DMS53 treated with DMSO at 0.1 percent for 48 hours (cell line): Measurements from ENCODE around the gene C3.
"Not testable (repeated sequence)": the region's sequence is repeated elsewhere in the genome, so short reads cannot be mapped to it uniquely, and the experiment has no call there.

Source experiments
- DNase-seq: peaks from one replicate; lab custom pipeline; 2025; ENCODE audit not compliant: unreplicated experiment; lab: John Stamatoyannopoulos, UW

The C3 gene

DNA sequence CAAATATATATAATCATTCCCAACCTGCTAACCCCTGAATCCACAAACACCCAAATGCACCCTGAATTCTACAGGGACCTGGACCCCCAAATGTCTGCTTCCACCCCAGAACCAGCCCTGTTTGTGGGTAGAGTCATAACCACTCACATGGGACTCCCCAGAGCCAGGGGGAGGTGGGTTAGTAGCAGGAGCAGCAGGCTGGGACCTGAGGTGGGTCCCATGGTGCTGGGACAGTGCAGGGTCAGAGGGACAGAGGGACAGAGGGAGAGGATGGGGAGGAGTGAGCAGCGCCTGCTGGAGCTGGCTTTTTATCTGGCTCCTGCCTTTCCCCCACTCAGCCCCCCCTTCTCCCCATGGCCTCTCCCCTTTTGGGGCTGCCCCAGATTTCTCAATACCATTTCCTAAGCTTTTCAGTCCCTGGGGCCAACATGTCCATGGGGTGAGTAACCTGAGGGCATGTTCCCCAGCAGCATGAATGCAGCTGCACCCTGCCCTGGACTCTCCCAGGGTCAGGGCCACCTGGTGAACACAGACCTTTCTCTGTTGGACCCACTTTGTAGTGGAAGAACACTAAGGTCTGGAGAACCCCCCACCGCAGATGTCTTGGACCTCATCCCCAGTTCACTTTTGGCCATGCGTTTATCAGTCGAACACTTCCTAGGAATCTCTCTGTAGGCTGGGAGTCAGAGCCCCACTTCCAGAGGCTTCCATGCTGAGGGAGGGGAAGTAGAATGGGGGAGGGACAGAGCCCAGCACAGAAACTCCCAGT lies at the start of gene C3:
TSS of gene C3 (minus strand) at position 282 of the 769 bp plus-strand sequence. CDS start at position 221, 61 bp downstream.
- DNase-seq = no peak

DNA sequence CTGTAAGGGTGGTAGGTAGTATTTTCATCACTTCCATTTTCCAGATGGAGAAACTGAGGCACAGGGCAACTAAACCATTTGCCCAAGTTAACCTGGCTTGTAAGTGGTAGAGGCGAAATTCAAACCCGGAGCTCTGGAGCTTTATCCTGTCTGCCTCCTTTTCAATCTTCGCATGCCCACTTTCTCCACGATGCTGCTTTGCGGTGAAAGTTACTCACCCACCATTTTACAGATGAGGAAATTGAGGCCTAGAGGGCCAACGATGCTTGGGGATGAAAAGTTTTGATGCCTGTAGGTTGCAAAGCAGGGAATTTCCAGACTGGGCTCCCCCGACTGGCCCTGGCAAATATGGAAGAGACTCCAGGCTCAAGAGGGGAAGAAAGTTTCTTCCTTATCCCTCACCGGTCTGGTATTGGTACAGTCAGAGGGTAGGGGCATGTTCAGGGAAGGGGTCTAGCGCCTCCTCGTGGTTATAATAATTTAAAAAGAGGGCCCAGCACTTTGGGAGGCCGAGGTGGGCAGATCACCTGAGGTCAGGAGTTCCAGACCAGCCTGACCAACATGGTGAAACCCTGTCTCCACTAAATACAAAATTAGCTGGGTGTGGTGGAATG lies 48.7 kb upstream of the C3 start:
- no peak for DNase-seq

DNA sequence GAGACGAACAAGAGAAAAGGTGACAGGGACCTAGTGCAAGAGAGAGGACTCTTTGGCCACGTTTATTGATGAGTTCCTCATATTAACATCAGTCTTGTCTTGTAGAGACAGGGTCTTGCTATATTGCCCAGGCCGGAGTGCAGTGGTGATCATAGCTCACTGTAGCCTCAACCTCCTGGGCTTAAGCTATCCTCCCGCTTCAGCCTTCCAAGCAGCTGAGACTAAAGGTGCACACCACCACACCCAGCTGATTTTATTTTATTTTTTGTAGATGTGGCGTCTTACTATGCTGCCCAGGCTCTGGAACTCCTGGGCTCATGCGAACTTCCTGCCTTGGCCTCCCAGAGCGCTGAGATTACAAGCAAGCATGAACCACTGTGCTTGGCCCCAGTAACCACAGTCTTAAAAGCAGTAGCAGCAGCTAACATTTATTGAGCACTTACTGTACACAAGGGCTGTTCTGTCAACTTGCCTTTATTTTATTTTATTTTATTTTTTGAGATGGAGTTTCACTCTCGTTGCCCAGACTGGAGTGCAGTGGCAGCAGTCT lies 47.9 kb upstream of the C3 start:
- DNase-seq = no peak

DNA sequence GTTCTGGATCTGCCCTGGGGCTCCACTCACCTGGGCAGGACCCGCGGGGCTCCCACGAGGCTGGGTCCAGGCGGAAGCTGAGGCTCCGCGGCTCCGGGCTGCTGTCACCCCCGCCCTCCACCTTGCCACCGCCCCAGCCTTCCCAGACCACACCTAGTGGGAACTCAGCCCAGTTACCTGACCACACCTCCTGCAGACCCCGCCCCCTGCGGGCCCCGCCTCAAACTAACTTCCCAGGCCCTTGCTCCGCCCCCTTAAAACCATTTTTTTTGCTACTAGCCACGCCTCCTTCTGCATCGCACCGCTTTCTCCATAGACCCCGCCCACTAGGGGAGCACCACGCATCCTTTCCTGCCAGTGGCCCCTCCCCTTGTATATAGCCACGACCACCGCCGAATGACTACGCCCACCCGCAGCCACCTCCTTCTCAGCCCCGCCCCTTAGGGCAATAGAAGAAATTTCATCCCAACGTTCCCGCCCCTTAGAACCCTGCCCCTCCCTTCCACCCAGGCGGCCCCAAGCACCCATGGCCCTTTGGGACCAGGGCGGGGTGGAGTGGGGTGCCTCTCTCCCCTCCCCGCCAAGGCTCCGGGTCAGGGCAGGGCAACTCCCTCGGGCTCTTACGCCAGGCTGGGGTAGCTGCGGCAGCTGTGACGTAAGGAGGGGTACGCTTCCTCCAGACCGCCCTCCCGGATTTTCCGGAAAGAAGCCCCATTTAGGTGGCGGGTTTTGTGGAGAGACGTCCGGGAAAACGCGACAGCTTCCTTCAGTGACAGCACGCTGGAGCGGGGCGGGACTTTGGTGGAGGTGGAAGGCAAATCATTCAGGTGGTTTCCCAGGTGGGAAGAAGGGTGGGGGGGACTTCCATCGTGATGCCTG lies 47.1 kb upstream of the C3 start, which contains the start of gene SH2D3A:
TSS of gene SH2D3A (minus strand) at position 79 of the 879 bp plus-strand sequence. CDS start 3,687 bp downstream, outside the sequence.
- DNase-seq = no peak

DNA sequence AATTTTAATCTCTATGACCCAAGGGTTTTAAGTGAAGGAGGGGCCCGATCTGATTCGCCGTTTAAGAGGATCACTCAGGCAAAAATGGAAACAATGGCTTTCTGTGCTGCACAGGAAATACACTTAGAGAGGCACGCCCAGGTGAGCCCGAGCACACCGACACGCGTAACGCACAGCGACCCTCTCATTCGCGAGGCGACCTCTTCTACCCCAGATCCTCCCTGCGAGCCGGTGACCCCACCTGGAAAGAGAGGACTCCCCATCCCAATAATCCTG lies 46.6 kb upstream of the C3 start:
- DNase-seq = no peak

DNA sequence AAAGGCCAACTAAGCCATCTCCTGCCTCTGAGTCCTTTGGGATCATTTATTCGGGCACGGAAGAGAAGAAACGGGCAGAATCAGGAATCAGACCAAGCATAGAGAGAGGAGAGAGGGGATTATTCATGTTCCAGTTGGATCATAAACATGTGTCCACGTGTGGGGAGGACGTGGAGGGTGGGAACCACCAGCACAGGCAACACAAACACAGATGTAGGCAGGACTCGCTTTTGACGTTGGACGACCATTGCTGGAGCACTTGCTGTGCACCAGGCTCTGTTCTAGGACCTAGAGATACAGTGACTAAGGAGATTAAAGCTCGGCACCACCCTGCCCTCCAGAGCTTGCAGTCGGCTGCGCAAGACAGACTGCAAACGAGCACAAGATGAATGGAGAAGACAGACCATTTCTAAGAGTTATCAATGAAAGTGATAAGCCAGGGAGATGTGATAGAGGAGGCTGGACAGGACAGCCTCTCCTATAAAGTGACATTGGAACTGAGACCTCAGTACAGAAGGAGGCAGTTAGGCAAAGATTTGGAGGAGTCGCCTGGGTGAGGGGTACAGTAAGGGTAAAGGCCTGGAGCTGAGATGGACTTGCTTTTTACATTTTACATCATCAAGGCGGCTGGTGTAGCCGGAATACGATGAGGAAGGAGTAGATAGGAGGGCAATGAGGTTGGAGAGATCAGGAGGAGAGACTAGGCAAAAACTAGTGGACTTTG lies 46.1 kb upstream of the C3 start:
- DNase-seq = no peak

DNA sequence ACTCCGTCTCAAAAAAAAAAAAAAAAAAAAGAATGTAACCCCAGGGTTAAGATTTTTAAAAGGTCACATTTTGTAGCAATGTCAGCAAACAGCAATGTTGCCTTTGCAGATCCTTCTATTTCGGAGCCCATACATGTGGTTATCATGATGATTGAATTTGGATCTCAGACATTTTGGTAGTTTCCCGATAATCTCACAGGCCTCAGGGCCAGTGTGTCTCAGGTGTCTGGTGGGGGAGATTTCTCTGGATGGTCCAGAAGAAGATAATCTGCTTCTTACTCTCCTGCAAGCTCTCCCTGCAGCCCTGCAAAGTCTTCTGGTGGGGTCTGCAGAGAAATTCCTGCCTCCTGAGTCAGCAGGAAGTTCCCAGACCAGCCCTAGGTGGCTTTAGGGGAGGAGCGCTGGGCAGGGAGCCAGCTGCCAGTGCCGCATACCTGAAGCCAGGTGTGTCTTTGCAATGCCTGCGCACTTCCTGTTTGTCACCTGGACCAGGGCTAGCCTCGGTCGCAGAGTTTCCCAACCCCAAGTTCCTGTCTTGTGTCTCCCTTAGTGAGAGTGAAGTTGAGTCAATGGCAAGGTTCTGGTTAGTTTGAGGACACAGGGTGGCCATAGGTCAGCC lies 45.4 kb upstream of the C3 start:
- peak; percentile 20 for DNase-seq

DNA sequence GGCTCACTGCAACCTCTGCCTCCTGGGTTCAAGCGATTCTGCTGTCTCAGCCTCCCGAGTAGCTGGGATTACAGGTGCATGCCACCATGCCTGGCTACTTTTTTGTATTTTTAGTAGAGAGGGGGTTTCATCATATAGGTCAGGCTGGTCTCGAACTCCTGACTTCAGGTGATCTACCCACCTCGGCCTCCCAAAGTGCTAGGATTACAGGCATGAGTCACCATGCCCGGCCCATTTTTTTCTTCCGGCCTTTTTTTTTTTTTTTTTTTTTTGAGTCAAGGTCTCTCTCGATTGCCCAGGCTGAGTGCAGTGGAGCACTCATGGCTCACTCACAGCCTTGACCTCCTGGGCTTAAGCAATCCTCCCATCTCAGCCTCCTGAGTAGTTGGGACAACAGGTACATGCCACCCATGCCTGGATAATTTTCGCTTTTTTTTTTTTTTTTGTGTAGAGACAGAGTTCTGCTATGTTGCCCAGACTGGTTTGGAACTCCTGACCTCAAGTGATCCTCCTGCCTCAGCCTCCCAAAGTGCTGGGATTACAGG lies 41.9 kb upstream of the C3 start:
- DNase-seq = not testable (repeated sequence)

DNA sequence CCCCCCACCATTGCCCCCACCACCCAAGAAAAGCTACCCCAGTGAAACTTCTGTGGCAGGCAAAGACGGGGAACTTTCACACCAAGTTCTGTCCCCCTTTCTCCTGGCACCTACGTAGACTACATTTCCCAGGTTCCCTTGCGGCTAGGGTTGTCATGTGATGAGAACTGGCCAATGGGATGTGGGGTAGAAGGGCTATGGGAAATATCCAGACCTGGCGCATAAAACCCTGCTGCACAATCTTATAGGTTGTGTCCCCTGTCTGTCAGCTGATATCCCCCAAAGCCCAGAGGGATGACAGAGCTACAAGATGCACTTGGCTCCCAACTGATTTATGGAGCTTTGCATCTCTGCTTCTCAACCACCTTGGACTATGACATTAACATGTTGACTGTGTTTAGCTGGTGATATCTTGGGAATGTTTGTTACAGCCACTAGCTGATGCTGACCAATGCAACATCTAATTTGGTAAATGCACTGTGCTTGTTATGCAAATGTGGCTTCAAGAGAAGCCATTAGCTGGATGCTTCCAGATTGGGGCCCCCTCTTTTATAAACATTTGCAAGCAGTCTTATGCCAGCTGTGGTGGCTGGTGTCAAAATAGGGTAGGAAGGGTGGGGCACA lies 40.7 kb upstream of the C3 start:
- DNase-seq = no peak

DNA sequence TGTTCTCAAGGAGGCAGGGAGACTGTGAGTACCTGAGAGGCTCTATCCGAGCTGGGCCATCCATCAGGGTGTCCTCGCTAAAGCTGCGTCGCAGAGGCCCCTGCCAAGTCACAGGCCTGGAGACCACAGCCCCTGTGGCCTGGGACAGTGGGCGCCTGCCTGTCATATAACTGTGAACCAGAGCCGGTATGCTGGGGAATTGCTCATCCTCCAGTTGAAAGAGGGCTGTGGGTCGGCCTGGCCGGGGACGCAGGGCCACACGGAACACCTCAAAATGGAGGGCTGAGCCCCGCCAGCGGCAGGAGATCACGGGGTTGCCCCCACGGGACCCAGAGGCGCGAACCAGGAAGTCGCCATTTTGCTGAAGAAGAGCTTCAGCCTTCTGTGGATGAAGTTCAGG lies 40.2 kb upstream of the C3 start:
- no peak for DNase-seq

DNA sequence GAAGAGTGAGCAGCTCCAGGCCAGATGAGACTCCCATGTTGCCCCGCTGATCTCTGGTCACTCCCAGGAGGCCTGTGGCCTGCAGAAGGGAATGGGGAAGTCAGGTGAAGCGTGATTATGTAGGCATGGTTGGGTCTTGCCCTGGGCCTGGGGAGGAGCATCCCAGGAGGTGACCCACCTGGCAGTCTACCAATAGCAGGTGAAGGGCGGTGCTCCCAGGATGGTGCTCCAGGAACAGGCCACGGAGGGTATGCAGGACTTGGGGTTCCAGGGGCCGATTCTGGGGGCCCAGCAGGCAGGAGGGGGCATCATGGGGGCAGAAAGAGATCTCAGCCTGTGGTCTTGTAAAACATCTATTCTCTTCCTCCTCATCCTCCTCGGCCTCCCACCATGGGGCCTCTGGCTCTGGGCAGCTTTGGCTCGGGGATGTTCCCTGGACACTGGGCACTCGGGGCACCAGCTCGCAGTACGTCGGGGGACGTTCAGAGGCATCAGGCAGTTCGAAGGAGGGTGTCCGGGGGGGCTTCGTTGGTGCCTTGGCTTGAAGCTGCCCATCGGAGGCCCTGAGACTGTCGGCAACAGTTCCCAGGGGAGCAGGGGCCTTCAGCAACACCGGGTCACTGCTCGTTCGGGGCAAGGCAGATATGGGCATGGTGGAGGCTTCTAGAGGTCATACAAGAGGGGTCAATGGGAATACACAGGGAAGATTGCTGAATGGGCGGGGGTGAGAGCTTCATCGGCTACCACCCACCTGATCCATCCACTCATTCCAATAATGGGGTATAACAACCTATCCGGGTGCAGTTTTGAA lies 34.4 kb upstream of the C3 start:
- DNase-seq = no peak

DNA sequence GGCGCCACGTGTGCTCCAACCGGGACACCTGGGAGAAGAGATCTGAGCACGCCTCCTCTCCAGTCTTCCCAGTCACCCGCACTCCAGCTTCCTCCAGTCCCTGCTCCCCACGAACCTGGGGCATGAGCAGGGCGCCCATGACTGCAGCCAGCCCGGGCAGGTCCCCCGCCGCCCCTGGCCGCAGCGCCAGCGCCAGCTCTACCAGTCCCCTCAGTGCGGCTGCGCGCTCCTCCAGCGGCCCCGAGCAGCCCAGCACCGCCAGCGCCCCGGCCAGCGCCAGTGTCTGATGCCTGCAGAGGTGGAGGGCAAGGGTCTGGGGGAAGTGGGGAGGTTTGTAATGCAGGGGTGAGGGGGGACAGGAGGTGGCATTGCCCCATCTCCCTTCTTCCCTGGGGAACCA lies 33.7 kb upstream of the C3 start:
- DNase-seq = no peak

DNA sequence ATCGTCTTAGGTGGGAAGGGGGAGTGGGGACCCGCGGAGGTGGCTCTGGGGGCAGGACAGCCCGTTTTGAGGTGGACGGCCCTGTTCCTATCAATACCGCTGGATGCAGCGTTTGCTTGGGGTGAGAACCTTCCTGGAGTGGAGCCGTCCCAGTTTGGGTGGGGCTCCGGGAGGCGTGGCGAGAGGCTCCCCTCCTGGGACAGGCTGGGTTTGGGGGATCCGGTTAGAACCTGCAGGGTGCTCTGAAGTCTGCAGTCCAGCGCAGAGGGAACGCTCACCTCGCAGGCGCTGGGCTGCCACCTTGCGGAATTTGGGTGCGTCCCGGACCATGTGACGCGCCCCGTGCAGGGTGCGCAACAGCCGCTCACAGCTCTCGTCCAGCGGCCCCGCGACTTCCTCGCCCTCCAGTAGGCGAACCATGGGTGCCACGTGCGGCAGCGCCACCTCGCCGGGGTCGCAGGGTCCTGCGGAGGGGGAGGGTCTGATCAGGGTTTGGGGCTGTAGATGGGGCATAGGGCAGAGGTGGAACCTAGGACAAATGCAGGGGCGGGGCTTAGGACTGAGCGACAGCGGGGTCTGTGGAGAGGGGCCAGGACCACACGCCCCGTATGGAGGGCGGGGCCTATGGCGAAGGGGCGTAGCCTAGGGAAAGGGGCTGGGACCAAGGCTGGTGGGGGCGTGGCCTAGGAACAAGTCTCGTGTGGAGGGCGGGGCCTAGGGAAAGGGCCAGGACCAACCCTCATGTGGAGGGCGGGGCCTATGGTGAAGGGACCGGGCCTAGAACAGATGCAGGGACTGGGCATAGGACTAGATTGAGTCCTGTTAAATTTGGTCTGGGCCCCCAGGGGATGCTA lies 33.0 kb upstream of the C3 start:
- no peak for DNase-seq

DNA sequence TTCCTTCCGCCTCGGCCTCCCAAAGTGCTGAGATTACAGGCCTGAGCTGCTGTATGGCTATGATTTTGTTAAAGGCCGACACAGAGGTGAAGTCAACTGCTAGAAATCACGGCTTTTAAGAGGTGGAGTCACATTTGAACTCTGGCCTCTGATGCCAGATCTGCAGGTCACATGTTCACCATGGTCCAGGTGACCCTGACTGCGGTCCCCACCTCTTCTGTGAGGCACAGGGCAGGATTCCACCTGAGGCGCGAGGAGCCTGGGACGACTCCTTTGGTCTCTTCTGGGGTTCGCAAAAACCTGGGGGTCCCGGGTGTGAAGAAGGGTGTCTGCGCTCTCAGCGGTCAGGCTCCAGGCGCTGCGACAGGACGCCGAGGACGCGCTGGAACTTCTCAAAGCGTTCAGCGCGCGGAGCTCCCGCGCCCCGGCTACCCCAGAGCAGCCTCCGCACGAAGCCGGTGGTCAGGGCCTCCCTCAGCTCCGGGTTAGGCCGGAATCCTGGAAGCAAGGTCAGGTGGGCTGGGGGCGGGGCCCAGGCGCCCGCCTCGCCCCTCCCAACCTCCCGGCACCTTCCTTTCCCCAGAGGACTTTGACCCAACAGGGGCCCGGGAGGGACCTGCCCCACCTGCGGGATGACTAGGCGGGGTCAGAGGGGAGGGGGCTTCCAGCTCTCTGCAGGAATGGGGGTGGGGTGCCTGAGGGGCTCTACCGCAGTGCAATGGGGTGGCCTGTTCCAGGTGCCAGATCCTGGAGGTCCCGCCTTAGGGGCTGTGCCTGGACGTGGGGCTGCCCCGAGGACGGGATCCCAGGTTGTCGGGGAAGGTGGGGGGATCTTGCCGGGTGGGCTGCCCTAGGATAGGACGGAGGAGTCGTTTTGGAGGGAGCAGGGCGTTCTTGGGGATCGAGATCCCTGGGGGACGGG lies 32.1 kb upstream of the C3 start:
- DNase-seq = no peak

DNA sequence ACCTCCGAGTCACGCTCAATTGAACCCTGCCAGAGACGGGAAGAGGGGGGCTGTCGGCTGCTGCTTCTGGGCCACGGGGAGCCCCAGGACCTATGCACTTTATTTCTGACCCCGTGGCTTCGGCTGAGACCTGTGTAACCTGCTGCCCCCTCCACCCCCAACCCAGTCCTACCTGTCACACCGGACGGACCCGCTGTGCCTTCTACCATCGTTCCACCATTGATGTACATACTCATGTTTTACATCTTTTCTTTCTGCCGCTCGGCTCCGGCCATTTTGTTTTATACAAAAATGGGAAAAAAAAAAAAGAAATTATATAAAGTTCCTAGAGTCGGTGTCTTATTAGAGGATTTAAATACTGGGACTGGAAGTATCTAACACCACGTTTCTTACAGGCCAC lies 30.7 kb upstream of the C3 start:
- DNase-seq = no peak

DNA sequence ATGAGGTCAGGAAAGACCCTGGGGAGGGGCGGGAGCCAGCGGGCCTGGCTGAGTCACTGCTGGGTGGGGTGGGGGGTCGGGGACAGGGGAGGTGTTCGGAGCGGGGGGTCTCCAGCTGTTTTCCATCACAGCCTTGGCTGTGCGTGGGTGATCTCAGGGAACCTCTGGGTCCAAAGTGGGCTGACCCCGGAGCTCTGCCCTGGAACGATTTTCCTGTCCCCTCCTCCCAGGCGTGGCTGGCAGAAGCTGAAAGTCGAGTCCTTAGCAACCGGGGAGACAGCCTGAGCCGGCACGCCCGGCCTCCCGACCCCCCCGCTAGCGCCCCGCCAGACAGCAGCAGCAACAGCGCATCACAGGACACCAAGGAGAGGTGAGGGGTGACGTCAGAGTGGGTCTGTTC lies 29.6 kb upstream of the C3 start:
- DNase-seq = no peak

DNA sequence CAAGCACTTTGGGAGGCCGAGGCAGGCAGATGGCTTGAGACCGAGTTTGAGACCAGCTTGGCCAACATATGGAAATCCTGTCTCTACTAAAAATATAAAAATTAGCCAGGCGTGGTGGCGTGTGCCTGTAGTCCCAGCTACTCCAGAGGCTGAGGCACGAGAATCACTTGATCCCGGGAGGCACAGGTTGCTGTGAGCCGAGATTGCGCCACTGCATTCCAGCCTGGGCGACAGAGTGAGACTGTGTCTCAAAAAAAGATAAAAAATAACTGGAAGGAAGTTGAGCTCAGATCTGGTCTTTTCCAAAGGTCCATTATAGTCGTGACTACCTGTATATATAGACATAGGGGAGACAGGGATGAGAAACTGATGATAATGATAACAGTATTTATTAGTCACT lies 28.1 kb upstream of the C3 start:
- not testable (repeated sequence) for DNase-seq
